ENCODE results near the gene DNAI1. TPM values are rescaled to one million over a fixed set of nuclear protein-coding genes. Genes with fewer than 3 reads are reported as not detected.
"Not testable (repeated sequence)": the region's sequence is repeated elsewhere in the genome, so short reads cannot be mapped to it uniquely, and the experiment has no call there.

Gene DNAI1
- total and polyA plus RNA-seq, 10 of the 15 experiments (the other 5 are each of a cell fraction or from before 2014, with no cell fraction given): not detected

DNA sequence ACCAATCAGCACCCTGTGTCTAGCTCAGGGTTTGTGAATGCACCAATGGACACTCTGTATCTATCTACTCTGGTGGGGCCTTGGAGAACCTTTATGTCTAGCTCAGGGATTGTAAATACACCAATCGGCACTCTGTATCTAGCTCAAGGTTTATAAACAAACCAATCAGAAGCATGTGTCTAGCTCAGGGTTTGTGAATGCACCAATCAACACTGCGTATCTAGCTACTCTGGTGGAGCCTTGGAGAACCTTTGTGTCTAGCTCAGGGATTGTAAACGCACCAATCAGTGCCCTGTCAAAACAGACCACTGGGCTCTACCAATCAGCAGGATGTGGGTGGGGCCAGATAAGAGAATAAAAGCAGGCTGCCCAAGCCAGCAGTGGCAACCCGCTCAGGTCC is 20.1 kb upstream of the DNAI1 start:
- RAD21 ChIA-PET (ENCODE audit: unreplicated experiment): interaction anchor here (0.7 to 1.4 kb wide), 3 partner anchors 8 to 165 kb away, joined by 3 read pairs; no protein-coding TSS in a partner anchor
- 78% methylated on average over 4 of the region's 4 CpGs for WGBS (ENCODE audit: insufficient coverage, insufficient replicate concordance, low lambda C conversion rate, missing lambda C conversion rate)
- intact Hi-C loops (cut with micrococcal nuclease; ENCODE audit: unreplicated experiment): loop anchor here (5.0 kb wide), 1 partner anchor 109 kb away; no protein-coding TSS in a partner anchor

DNA sequence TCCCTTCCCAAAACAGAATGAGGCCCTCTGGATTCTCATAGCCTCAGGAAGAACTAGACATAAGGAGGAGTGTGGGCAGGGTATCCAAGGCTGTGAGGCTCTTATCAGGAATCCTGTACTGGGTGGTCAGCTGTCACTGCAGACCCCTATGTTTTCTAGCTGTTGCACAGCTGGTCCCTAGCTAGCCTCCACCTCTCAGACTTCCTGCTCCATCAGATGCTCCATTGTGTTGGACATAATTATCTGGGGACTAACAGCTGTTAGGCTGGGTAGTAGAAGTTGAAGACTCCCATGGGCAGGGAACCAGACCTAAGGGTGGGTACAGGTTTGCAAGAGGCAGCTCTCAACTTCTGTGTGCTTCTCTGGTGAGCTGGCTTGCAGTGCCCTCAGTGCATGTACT is 18.6 kb upstream of the DNAI1 start:
- RAD21 ChIA-PET (ENCODE audit: unreplicated experiment): no interaction called here
- CTCF ChIA-PET: interaction anchor here (0.6 to 1.6 kb wide), 5 partner anchors 11 to 153 kb away, joined by 3 to 4 read pairs (median 3); no protein-coding TSS in a partner anchor
- TF ChIP-seq TARDBP (IDR thresholded peaks at IDR 0.05; ENCODE audit: borderline replicate concordance) (no peak), IKZF1 (conservative IDR thresholded peaks at IDR 0.05) (no peak), ASH2L (IDR thresholded peaks at IDR 0.05; ENCODE audit: borderline replicate concordance, low read depth) (no peak), YY1 (IDR thresholded peaks at IDR 0.05; ENCODE audit: low read depth, low read length) (no peak), HCFC1 (IDR thresholded peaks at IDR 0.05; ENCODE audit: low read length) (no peak), MEF2A (IDR thresholded peaks at IDR 0.05; ENCODE audit: insufficient read depth, low read depth, low read length) (no peak), HDAC6 (IDR thresholded peaks at IDR 0.05; ENCODE audit: unreplicated experiment) (no peak), GATAD2B (conservative IDR thresholded peaks at IDR 0.05; ENCODE audit: low read depth) (no peak), ZNF622 (IDR thresholded peaks at IDR 0.05) (no peak), NR2F1 (conservative IDR thresholded peaks at IDR 0.05) (no peak), CHD1 (IDR thresholded peaks at IDR 0.05; ENCODE audit: low read depth, low read length) (no peak)
- TF ChIP-seq, protein P1, sequence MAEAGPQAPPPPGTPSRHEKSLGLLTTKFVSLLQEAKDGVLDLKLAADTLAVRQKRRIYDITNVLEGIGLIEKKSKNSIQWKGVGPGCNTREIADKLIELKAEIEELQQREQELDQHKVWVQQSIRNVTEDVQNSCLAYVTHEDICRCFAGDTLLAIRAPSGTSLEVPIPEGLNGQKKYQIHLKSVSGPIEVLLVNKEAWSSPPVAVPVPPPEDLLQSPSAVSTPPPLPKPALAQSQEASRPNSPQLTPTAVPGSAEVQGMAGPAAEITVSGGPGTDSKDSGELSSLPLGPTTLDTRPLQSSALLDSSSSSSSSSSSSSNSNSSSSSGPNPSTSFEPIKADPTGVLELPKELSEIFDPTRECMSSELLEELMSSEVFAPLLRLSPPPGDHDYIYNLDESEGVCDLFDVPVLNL (IDR thresholded peaks at IDR 0.05; ENCODE audit: low read depth, low read length): no peak
- TF ChIP-seq, protein P2, sequence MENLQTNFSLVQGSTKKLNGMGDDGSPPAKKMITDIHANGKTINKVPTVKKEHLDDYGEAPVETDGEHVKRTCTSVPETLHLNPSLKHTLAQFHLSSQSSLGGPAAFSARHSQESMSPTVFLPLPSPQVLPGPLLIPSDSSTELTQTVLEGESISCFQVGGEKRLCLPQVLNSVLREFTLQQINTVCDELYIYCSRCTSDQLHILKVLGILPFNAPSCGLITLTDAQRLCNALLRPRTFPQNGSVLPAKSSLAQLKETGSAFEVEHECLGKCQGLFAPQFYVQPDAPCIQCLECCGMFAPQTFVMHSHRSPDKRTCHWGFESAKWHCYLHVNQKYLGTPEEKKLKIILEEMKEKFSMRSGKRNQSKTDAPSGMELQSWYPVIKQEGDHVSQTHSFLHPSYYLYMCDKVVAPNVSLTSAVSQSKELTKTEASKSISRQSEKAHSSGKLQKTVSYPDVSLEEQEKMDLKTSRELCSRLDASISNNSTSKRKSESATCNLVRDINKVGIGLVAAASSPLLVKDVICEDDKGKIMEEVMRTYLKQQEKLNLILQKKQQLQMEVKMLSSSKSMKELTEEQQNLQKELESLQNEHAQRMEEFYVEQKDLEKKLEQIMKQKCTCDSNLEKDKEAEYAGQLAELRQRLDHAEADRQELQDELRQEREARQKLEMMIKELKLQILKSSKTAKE (IDR thresholded peaks at IDR 0.05; ENCODE audit: low read depth, poor library complexity, severe bottlenecking): no peak

More for the DNA sequence above, 20.1 kb upstream of the DNAI1 start:
- H4K20me1 ChIP-seq (ENCODE audit: control insufficient read depth, insufficient read depth); H3K4me2 ChIP-seq (ENCODE audit: control insufficient read depth, insufficient read depth); BruUV-seq (replicated peaks); H3K27ac ChIP-seq (ENCODE audit: control insufficient read depth, insufficient read depth); in situ Hi-C loops (cut with MboI); DNase-seq (ENCODE audit: low read depth, low spot score); H3K9me3 ChIP-seq (replicated peaks; ENCODE audit: control insufficient read depth, insufficient read depth, low read length); H2AFZ ChIP-seq (ENCODE audit: control insufficient read depth, low read depth, low read length); FAIRE-seq; H3K36me3 ChIP-seq (ENCODE audit: control insufficient read depth in 2 of 2, insufficient read depth in 2 of 2, low read length in 1 of 2); H3K27me3 ChIP-seq (replicated peaks in 1 of 2; ENCODE audit: control insufficient read depth in 2 of 2, insufficient read depth in 2 of 2, low read length in 1 of 2); H3K79me2 ChIP-seq (ENCODE audit: control insufficient read depth, insufficient read depth, low read length); ATAC-seq; H3K4me1 ChIP-seq (ENCODE audit: control insufficient read depth, insufficient read depth, low read length); H3K4me3 ChIP-seq; POLR2A ChIA-PET; H3K9ac ChIP-seq (ENCODE audit: control insufficient read depth, insufficient read depth, low read length): not testable (repeated sequence)
- CTCF ChIA-PET: interaction anchor here (1.0 to 3.7 kb wide), 4 partner anchors 63 to 199 kb away, joined by 3 to 16 read pairs (median 5); partner anchors contain the start of gene SIGMAR1
- SMC1A ChIA-PET (ENCODE audit: uncharacterized antibody, unreplicated experiment): interaction anchor here (1.0 to 1.5 kb wide), 2 partner anchors 62 to 146 kb away, joined by 3 to 5 read pairs; no protein-coding TSS in a partner anchor
- peak; percentile 61 for TF ChIP-seq NFYB (IDR thresholded peaks at IDR 0.05; ENCODE audit: insufficient read depth, low read depth, low read length)

More for the DNA sequence above, 18.6 kb upstream of the DNAI1 start:
- FAIRE-seq (no peak), DNase-seq (ENCODE audit: low read depth, low spot score) (no peak), ATAC-seq (no peak)
- Histone ChIP-seq H3K9me3 (replicated peaks; ENCODE audit: control insufficient read depth, insufficient read depth, low read length) (no peaks in the 10 kb centered on the region), H2AFZ (ENCODE audit: control insufficient read depth, low read depth, low read length) (no peak overlapping the region), H3K9ac (ENCODE audit: control insufficient read depth, insufficient read depth, low read length) (no peak overlapping the region), H3K4me1 (ENCODE audit: control insufficient read depth, insufficient read depth, low read length) (no peaks in the 10 kb centered on the region), H3K27me3 (replicated peaks in 1 of 2; ENCODE audit: control insufficient read depth in 2 of 2, insufficient read depth in 2 of 2, low read length in 1 of 2) (no peaks in the 10 kb centered on the region), H3K4me3 (no peak overlapping the region), H3K79me2 (ENCODE audit: control insufficient read depth, insufficient read depth, low read length) (no peaks in the 10 kb centered on the region), H3K4me2 (ENCODE audit: control insufficient read depth, insufficient read depth) (no peak overlapping the region), H3K27ac (ENCODE audit: control insufficient read depth, insufficient read depth) (no peak overlapping the region), H4K20me1 (ENCODE audit: control insufficient read depth, insufficient read depth) (no peaks in the 10 kb centered on the region), H3K36me3 (ENCODE audit: control insufficient read depth in 2 of 2, insufficient read depth in 2 of 2, low read length in 1 of 2) (no peaks in the 10 kb centered on the region)
- ChIA-PET POLR2A (no interaction called here), SMC1A (ENCODE audit: uncharacterized antibody, unreplicated experiment) (interaction anchor here (1.4 kb wide), 1 partner anchor 108 kb away, joined by 4 read pairs; no protein-coding TSS in a partner anchor)
- intact Hi-C loops (cut with micrococcal nuclease; ENCODE audit: unreplicated experiment) (loop anchor here (2.0 kb wide), 1 partner anchor 29 kb away; no protein-coding TSS in a partner anchor), in situ Hi-C loops (cut with MboI) (no loop called here)
- no TSS peak for BruUV-seq (replicated peaks)

Data from GM12878 (cell line).